Adrenal gland (tissue), 12 donors: Measurements from ENCODE around the gene KCNIP3. TPM values are rescaled to one million over a fixed set of nuclear protein-coding genes. Genes with fewer than 3 reads are reported as not detected.
A peak's percentile ranks its signal among the peaks of the same experiment; 100 is the strongest.

Source experiments
- DNase-seq, 7 donors: peaks; one replicate each; pipeline ENCODE4 v3.0.0-alpha.2; 2019 to 2020
- H3K27ac ChIP-seq, 5 donors: fragments of 200-600 bp; sonication (generic) in 4 of 5; 1 replicate in 3 of 5; 2 replicates in 2 of 5; pipeline versions ENCODE4 v1.5.1 to v1.8.0; 2016 to 2020; ENCODE audit warnings: mild to moderate bottlenecking in 1 of 5
- H3K27me3 ChIP-seq: fragments of 200-600 bp; 2 replicates; pipeline ENCODE4 v1.8.0; 2021
- H3K36me3 ChIP-seq, 2 donors: fragments of 200-600 bp; replicated peaks in 1 of 2; 1 replicate in 1 of 2; 2 replicates in 1 of 2; pipeline versions ENCODE4 v1.5.1 to v1.8.0; 2018 to 2022
- H3K4me1 ChIP-seq, 2 donors: fragments of 200-600 bp; replicated peaks in 1 of 2; 1 replicate in 1 of 2; 2 replicates in 1 of 2; pipeline versions ENCODE4 v1.5.1 to v1.8.0; 2018 to 2021
- H3K4me3 ChIP-seq, 4 donors: fragments of 200-600 bp; sonication (generic) in 3 of 4; one replicate each; pipeline ENCODE4 v1.5.1; 2016 to 2018
- H3K9me3 ChIP-seq, 3 donors: fragments of 200-600 bp; sonication (generic) in 1 of 3; replicated peaks in 1 of 3; 1 replicate in 2 of 3; 2 replicates in 1 of 3; pipeline versions ENCODE4 v1.5.1 to v1.8.0; 2016 to 2021
- CTCF ChIP-seq, 6 experiments: fragments of 450-650 bp in 4 of 6; fragments of 200-600 bp in 2 of 6; sonication (generic) in 1 of 6; IDR thresholded peaks; 1 replicate in 5 of 6; 2 replicates in 1 of 6; pipeline versions ENCODE4 v1.5.1 to v1.8.0; 2016 to 2021; ENCODE audit warnings: antibody characterized with exemption in 6 of 6, mild to moderate bottlenecking in 2 of 6, moderate library complexity in 1 of 6
- POLR2A ChIP-seq, 2 donors: fragments of 450-650 bp; IDR thresholded peaks; one replicate each; pipeline ENCODE4 v1.6.1; 2017; ENCODE audit warnings: antibody characterized with exemption in 2 of 2, mild to moderate bottlenecking in 2 of 2, moderate library complexity in 1 of 2
- WGBS, 4 donors: extraction: QIAGEN DNeasy Blood & Tissue Kit in 2 of 4; methylation state at CpG; one replicate each; pipeline versions ENCODE4 v1.1.5 to v1.1.7; 2013 to 2017; 5-methylcytosine and 5-hydroxymethylcytosine counted together
- intact Hi-C, 2 donors: fragments of 100-400 bp; cut with DNase I; formaldehyde crosslinking; loops; one replicate each; pipeline versions ENCODE4 v1.14.1 to v1.15.0; 2022 to 2023
- polyA plus RNA-seq, 3 donors: library from polyadenylated mRNA; stranded (reverse); fragments of 200-250 nt in 2 of 3; fragments of 350-450 nt in 1 of 3; fragmentation: Illumina TruSeq in 1 of 3; extraction: RNeasy Lipid Tissue Mini Kit (QIAGEN cat#74804) in 1 of 3; gene quantifications; one replicate each; pipeline ENCODE4 v1.2.3, GENCODE V29; 2013 to 2014
- total RNA-seq, 9 donors: library from RNA; depleted of rRNA in 4 of 9; stranded (reverse); fragments of >200 nt in 4 of 9; fragments of 120-200 nt in 1 of 9; fragmentation: NEBNext Ultra II Directional in 1 of 9; extraction: Animal tissue kit (Norgen Biotek cat#: 25700) in 1 of 9; gene quantifications; one replicate each; pipeline versions ENCODE4 v1.1.0 to v1.2.4, GENCODE V29; 2013 to 2023
- donor health status: healthy with polysubstance abuse.
- donor health status: Bipolar disorder and iron deficiency.
- donor health status: DM: yes; HTN: yes; CAD: no.
- donor health status: DM: no; HTN: no; CAD: no.
- donor health status: DM: no; HTN: no; CAD: no.
- donor health status: DM: yes; HTN: yes; CAD: no.

The KCNIP3 gene
- total and polyA plus RNA-seq, 12 donors = 0.54 to 6.3 (median 1.7) TPM

DNA sequence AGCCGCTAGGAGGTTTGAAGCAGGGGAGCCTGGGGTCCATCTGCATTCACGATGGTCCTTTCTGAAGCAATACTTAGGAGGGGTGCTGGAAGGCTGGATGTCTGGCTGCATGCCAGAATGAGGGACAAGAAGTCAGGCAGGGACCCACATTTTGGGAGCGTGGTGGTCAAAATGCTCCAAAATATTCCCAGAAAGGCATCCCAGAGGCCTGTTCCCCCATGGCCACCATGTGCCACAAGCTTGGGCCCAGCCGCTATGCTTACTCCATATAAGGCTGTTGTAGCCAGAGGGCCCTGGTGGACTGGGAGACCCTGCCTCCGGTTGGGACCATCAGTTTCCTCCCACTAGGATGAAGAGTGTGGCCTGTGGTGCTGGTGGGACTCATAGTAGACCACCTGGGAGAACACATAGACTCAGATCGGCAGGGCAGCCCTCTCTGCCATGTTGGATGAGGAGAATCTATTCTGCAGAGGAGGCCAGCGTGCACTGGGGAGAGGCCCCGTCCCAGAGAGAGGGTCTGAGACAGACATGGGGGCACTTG is 26.5 kb upstream of the KCNIP3 start:
- Histone ChIP-seq H3K27me3 (no peaks in the 10 kb centered on the region), H3K4me3 (no peak overlapping the region), H3K4me1 (no peaks in the 10 kb centered on the region), H3K36me3 (no peaks in the 10 kb centered on the region), H3K27ac (no peak overlapping the region), H3K9me3 (no peaks in the 10 kb centered on the region)
- WGBS, 4 donors = 78 to 93% (median 86%) methylated on average over 4 to 8 of the region's 8 CpGs
- TF ChIP-seq CTCF (IDR thresholded peaks at IDR 0.05) (no peak), POLR2A (IDR thresholded peaks at IDR 0.05) (no peak)
- intact Hi-C loops = no loop called here
- peak in 2 of 7 donors; percentile 5 to 23 for DNase-seq

- no peaks in the 10 kb centered on the region for H3K36me3 ChIP-seq
- peak in 3 of 7 donors; percentile 4 to 8 (median 5) for DNase-seq
- no peak overlapping the region for H3K4me3 ChIP-seq
- no peaks in the 10 kb centered on the region for H3K4me1 ChIP-seq
- WGBS, 4 donors = 62 to 76% (median 68%) methylated on average over 5 to 6 of the region's 6 CpGs
- H3K27me3 ChIP-seq = no peaks in the 10 kb centered on the region
- H3K27ac ChIP-seq = no peak overlapping the region
- intact Hi-C loops = no loop called here
- H3K9me3 ChIP-seq = no peaks in the 10 kb centered on the region
- TF ChIP-seq CTCF (IDR thresholded peaks at IDR 0.05) = no peak
- no peak for TF ChIP-seq POLR2A (IDR thresholded peaks at IDR 0.05)
Measured at GRCh38 chr2:95271381-95271971, 25.7 kb upstream of the KCNIP3 start.

DNA sequence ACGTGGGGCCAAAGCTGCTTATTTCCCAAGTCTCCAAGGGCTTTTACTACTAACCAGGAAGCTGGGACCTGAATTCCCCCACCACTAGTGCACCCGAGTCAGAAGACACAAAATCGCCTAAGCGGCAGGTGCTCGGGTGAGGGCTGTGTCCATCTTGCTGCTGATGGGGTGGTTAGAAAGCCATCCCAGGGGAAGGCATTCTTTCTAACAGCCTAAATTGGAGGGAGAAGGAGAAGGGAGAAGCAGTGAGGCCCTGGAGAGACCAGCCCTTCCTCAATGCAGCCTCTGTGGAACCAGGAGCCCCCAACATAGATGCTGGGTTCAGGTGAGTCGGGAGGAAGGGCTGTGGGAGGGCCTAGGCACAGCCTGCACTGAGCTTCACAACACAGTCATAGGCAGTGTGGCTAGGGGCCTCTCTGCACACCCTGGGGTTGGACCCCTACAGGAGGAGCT is 24.8 kb upstream of the KCNIP3 start:
- H3K9me3 ChIP-seq = no peaks in the 10 kb centered on the region
- intact Hi-C loops = no loop called here
- no peak overlapping the region for H3K4me3 ChIP-seq
- no peaks in the 10 kb centered on the region for H3K27me3 ChIP-seq
- H3K4me1 ChIP-seq = no peaks in the 10 kb centered on the region
- peak in 4 of 7 donors; percentile 1 to 23 (median 6) for DNase-seq
- H3K27ac ChIP-seq = no peak overlapping the region
- no peaks in the 10 kb centered on the region for H3K36me3 ChIP-seq
- WGBS, 4 donors = 82 to 93% (median 87%) methylated on average over 6 of the region's 6 CpGs
- TF ChIP-seq CTCF (IDR thresholded peaks at IDR 0.05) (no peak), POLR2A (IDR thresholded peaks at IDR 0.05) (no peak)

DNA sequence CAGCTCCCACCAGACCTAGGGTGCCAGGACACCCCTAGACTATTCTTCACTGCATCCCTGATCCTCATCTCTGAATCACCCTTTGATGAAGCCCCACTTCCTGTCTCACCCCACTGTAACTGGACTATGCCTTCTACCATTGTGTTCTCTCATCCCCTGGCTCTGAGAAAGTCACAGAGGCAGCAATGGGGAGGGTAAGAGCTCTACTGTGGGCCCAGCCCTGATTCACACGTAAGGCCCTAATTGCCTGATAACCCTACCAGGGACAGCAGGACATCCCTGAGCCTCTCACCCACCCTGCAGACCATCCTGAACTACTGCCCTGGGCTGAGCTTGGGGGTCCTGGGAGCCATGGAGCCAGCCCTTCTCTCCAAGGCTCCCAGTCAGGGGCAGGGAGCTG is 24.4 kb upstream of the KCNIP3 start:
- DNase-seq = peak in 3 of 7 donors; percentile 1 to 5 (median 2)
- no peak for TF ChIP-seq POLR2A (IDR thresholded peaks at IDR 0.05)
- no peak for TF ChIP-seq CTCF (IDR thresholded peaks at IDR 0.05)

More for the DNA sequence above, 24.4 kb upstream of the KCNIP3 start:
- no peaks in the 10 kb centered on the region for H3K4me1 ChIP-seq
- intact Hi-C loops = no loop called here
- WGBS, 4 donors = 78 to 94% (median 83%) methylated on average over 1 of the region's 1 CpG; no CpG with 5 or more reads in 1 of the 4 donors
- H3K27ac ChIP-seq = no peak overlapping the region
- no peaks in the 10 kb centered on the region for H3K27me3 ChIP-seq
- H3K9me3 ChIP-seq = no peaks in the 10 kb centered on the region
- no peaks in the 10 kb centered on the region for H3K36me3 ChIP-seq
- no peak overlapping the region for H3K4me3 ChIP-seq
